Smooth muscle cell (in vitro differentiated cells): ENCODE results near the gene SGCA. TPM values are rescaled to one million over a fixed set of nuclear protein-coding genes. Genes with fewer than 3 reads are reported as not detected.

Experiments used
- DNase-seq: peaks from one replicate; lab custom pipeline; 2025; ENCODE audit not compliant: unreplicated experiment; lab: John Stamatoyannopoulos, UW
- H2AFZ ChIP-seq: fragments of 200-600 bp; sonication (generic); 2 replicates; pipeline ENCODE4 v1.6.0; 2016; ENCODE audit warnings: antibody characterized with exemption, low read depth, mild to moderate bottlenecking
- H3F3A ChIP-seq: fragments of 200-600 bp; sonication (generic); 2 replicates; pipeline ENCODE4 v1.6.0; 2017; ENCODE audit warnings: antibody characterized with exemption, low read depth
- H3K27ac ChIP-seq: fragments of 200-600 bp; sonication (generic); 2 replicates; pipeline ENCODE4 v1.5.1; 2016; ENCODE audit warnings: low read depth, mild to moderate bottlenecking
- H3K27me3 ChIP-seq: fragments of 200-600 bp; sonication (generic); 2 replicates; pipeline ENCODE4 v1.6.1; 2016; ENCODE audit warnings: low read depth, mild to moderate bottlenecking
- H3K36me3 ChIP-seq: fragments of 200-600 bp; sonication (generic); 2 replicates; pipeline ENCODE4 v1.5.1; 2016; ENCODE audit warnings: low read depth
- H3K4me1 ChIP-seq: fragments of 200-600 bp; sonication (generic); 2 replicates; pipeline ENCODE4 v1.5.1; 2016; ENCODE audit warnings: low read depth
- H3K4me2 ChIP-seq: fragments of 200-600 bp; sonication (generic); 2 replicates; pipeline ENCODE4 v1.6.0; 2016; ENCODE audit warnings: mild to moderate bottlenecking
- H3K4me3 ChIP-seq: fragments of 200-600 bp; sonication (generic); 2 replicates; pipeline ENCODE4 v1.5.1; 2016; ENCODE audit warnings: mild to moderate bottlenecking
- H3K79me2 ChIP-seq: fragments of 200-600 bp; sonication (generic); 2 replicates; pipeline ENCODE4 v1.6.0; 2016; ENCODE audit warnings: low read depth, mild to moderate bottlenecking
- H3K9ac ChIP-seq: fragments of 200-600 bp; sonication (generic); 2 replicates; pipeline ENCODE4 v1.6.0; 2016; ENCODE audit warnings: low read depth
- H3K9me3 ChIP-seq: fragments of 200-600 bp; sonication (generic); replicated peaks from 2 replicates; pipeline ENCODE4 v1.5.1; 2016; ENCODE audit warnings: low read depth
- H4K20me1 ChIP-seq: fragments of 200-600 bp; sonication (generic); 2 replicates; pipeline ENCODE4 v1.6.0; 2016; ENCODE audit warnings: low read depth
- WGBS: methylation state at CpG from one replicate; pipeline ENCODE4 v1.1.7; 2016; ENCODE audit warnings: low lambda C conversion rate; 5-methylcytosine and 5-hydroxymethylcytosine counted together
- polyA plus RNA-seq: library from polyadenylated mRNA; unstranded; fragments of >200 nt; fragmentation: Nextera tagmentation; extraction: Ambion mirVana; gene quantifications from 2 replicates; pipeline ENCODE4 v1.2.1, GENCODE V29; 2016
- total RNA-seq: library from RNA; depleted of rRNA; stranded (reverse); fragments of >200 nt; gene quantifications from 2 replicates; pipeline ENCODE4 v1.2.3, GENCODE V29; 2014
- TF ChIP-seq, protein P1 (sequence below): fragments of 200-600 bp; sonication (generic); IDR thresholded peaks from 2 replicates; pipeline ENCODE4 v1.5.1; 2017; ENCODE audit warnings: borderline replicate concordance, mild to moderate bottlenecking, antibody characterized with exemption; ENCODE audit not compliant: insufficient read depth, poor library complexity, severe bottlenecking

The SGCA gene
- total and polyA plus RNA-seq, 2 experiments from 2014 or later = 2.1 TPM; not detected in 1

DNA sequence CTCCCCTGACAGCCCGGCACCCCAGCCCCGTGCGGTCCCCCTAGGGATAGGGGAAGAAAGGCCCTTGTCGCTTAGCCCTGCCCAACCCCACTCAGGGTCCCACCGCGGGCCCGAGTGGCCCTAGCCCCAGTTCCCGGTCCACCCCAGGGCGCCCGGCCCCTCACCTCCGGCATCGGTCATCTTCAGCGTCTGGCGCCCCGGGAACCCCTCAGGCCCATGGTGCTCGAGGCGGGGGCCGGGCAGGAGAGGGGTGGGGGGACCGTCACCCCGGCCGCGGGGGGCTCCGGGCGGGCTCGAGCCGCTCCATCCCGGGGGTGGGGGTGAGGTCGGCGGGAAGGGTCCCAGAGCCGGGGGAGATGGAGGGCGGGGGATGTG is 36.5 kb upstream of the SGCA start:
- no peaks in the 10 kb centered on the region for H3K79me2 ChIP-seq
- no peaks in the 10 kb centered on the region for H3K36me3 ChIP-seq
- peak overlapping the region; percentile 99 for H3K4me2 ChIP-seq
- peak overlapping the region; percentile 67 for H3K4me3 ChIP-seq
- no peaks in the 10 kb centered on the region for H3K9me3 ChIP-seq
- peaks cover 14% of the 10 kb centered on the region for H3F3A ChIP-seq
- peak overlapping the region; percentile 90 for H3K9ac ChIP-seq
- no peak overlapping the region for H3K27ac ChIP-seq
- DNase-seq = no peak
- H4K20me1 ChIP-seq = peaks cover 13% of the 10 kb centered on the region
- TF ChIP-seq, protein P1, sequence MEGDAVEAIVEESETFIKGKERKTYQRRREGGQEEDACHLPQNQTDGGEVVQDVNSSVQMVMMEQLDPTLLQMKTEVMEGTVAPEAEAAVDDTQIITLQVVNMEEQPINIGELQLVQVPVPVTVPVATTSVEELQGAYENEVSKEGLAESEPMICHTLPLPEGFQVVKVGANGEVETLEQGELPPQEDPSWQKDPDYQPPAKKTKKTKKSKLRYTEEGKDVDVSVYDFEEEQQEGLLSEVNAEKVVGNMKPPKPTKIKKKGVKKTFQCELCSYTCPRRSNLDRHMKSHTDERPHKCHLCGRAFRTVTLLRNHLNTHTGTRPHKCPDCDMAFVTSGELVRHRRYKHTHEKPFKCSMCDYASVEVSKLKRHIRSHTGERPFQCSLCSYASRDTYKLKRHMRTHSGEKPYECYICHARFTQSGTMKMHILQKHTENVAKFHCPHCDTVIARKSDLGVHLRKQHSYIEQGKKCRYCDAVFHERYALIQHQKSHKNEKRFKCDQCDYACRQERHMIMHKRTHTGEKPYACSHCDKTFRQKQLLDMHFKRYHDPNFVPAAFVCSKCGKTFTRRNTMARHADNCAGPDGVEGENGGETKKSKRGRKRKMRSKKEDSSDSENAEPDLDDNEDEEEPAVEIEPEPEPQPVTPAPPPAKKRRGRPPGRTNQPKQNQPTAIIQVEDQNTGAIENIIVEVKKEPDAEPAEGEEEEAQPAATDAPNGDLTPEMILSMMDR = no peak
- WGBS = 2% methylated on average over 13 of the region's 31 CpGs
- no peak overlapping the region for H2AFZ ChIP-seq
- no peaks in the 10 kb centered on the region for H3K27me3 ChIP-seq
- peaks cover 22% of the 10 kb centered on the region for H3K4me1 ChIP-seq

DNA sequence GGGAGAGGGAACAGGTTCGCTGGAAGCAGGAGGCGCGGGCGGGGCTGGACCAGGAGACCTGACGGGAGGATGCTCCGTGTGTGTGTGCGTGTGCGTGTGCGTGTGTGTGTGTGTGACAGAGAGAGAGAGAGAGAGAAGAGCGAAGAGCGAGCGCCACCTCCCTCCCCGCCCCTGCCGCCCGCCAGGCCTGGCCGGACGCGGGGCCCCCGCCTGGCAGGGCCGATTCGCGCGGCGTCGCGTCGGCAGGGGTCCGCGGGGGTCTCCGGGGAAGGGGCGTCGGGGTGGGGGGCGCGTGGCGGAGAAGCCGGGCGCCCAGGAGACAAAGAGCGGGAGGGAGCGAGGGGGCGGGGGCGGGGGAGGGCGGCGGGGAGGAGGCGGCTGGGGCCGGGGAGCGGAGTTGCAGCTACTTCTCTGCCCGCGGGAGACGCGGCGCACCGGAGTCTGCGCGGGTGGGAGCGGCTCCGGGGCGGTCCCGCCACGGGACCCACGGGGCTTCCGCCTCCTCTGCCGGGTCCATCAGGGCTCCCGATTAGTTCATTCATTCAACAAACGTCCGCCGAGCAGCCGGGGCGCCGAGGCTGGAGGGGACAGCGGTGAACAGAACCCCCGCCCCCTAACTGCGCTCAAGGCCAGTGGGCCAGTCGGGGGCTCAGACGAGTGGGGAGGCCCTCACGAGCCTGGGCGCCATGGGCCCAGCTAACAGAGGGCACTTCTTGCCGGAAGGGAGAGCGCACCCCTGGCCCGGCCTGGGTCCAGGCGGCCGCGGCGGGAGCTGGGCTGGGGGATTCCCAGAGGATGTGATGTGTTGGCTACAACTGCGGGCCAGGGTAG is 35.9 kb upstream of the SGCA start, which contains the start of gene SAMD14:
Gene SAMD14, minus strand, starts transcription at position 433 of the 831 bp plus-strand sequence. CDS start 5,201 bp downstream, outside the sequence.
- TF ChIP-seq, protein P1 = no peak
- Histone ChIP-seq H4K20me1 (peaks cover 13% of the 10 kb centered on the region), H2AFZ (peak within 1 kb of the TSS; percentile 66), H3K4me3 (peak within 1 kb of the TSS; percentile 67), H3K4me1 (peaks cover 21% of the 10 kb centered on the region), H3K9ac (peak within 1 kb of the TSS; percentile 90), H3K79me2 (no peaks in the 10 kb centered on the region), H3K4me2 (peak within 1 kb of the TSS; percentile 99), H3K9me3 (no peaks in the 10 kb centered on the region), H3K36me3 (no peaks in the 10 kb centered on the region), H3F3A (peaks cover 14% of the 10 kb centered on the region), H3K27ac (peak within 1 kb of the TSS; percentile 59), H3K27me3 (no peaks in the 10 kb centered on the region)
- 1% methylated on average over 30 of the region's 84 CpGs for WGBS
- DNase-seq = no peak

DNA sequence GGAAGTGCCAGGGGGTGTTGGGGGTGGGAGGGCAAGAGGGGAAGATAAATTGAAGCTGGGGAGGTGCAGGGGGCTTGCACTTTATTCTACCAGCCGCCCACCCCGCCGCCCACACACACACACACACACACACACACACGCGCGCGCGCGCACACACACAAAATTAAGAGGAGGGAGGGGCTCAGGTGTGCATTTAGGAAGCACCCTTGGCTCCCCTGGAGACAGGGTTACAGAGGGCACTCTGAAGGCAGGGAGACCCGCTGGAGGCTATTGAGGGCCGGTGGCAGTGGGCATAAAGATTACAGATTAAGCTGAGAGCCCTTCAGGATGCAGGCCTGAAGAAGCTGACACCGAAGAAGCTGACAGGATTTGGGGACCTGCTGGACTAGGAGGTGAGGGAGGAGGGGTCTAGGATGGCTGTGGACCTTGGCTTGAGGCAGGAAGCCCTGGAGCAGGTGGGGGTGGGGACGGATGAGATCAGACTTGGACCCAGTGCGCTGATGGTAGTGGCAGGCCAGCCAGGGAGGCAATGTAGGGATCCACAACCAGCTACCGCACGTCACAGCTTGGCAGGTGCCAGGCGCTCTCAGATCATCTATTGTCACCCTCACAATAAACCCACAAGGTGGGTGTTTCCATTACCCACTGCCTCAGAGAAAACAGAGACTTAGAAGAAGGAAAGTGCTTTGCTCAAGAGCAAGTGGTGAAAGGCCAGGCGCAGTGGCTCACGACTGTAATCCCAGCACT is 35.1 kb upstream of the SGCA start:
- Histone ChIP-seq H3K9me3 (no peaks in the 10 kb centered on the region), H3K79me2 (no peaks in the 10 kb centered on the region), H3K4me2 (peak overlapping the region; percentile 99), H4K20me1 (peaks cover 13% of the 10 kb centered on the region), H3K36me3 (no peaks in the 10 kb centered on the region), H3K9ac (no peak overlapping the region), H3K27me3 (no peaks in the 10 kb centered on the region), H3K27ac (no peak overlapping the region), H2AFZ (no peak overlapping the region), H3K4me1 (peaks cover 21% of the 10 kb centered on the region), H3K4me3 (peak overlapping the region; percentile 67), H3F3A (peaks cover 14% of the 10 kb centered on the region)
- no peak for DNase-seq
- 46% methylated on average over 16 of the region's 19 CpGs for WGBS
- TF ChIP-seq, protein P1 = no peak
